PFSK-1 (cell line): Measurements from ENCODE around the gene MAP6D1.

Experiments
- FOXP2 ChIP-seq: optimal IDR thresholded peaks from 2 replicates; pipeline ENCODE3; 2011; ENCODE audit warnings: borderline replicate concordance, control low read depth, inconsistent platforms; ENCODE audit not compliant: insufficient read depth; ENCODE audit errors: extremely low read length, extremely low read depth
- POLR2AphosphoS5 ChIP-seq: IDR thresholded peaks from 2 replicates; pipeline ENCODE4 v1.6.1; 2012; ENCODE audit warnings: low read depth, mild to moderate bottlenecking, control low read depth, low read length, moderate library complexity
- SIN3A ChIP-seq: IDR thresholded peaks from 2 replicates; pipeline ENCODE4 v1.6.1; 2012; ENCODE audit warnings: mild to moderate bottlenecking, low read length, moderate library complexity, borderline replicate concordance; ENCODE audit not compliant: insufficient read depth
- TAF1 ChIP-seq: IDR thresholded peaks from 2 replicates; pipeline ENCODE4 v1.6.1; 2012; ENCODE audit warnings: low read length, control low read depth, borderline replicate concordance; ENCODE audit not compliant: insufficient read depth
- TF ChIP-seq, protein P1 (sequence below), 2 experiments: IDR thresholded peaks; 2 replicates each; pipeline versions ENCODE4 v1.6.1 to v1.8.0; 2011 to 2012; ENCODE audit warnings: low read depth in 2 of 2, low read length in 2 of 2, control low read depth in 1 of 2, inconsistent platforms in 1 of 2, mild to moderate bottlenecking in 1 of 2, moderate library complexity in 1 of 2; ENCODE audit not compliant: insufficient read depth in 1 of 2

- no peak for TF ChIP-seq POLR2AphosphoS5
- no peak for TF ChIP-seq TAF1
- TF ChIP-seq, protein P1, sequence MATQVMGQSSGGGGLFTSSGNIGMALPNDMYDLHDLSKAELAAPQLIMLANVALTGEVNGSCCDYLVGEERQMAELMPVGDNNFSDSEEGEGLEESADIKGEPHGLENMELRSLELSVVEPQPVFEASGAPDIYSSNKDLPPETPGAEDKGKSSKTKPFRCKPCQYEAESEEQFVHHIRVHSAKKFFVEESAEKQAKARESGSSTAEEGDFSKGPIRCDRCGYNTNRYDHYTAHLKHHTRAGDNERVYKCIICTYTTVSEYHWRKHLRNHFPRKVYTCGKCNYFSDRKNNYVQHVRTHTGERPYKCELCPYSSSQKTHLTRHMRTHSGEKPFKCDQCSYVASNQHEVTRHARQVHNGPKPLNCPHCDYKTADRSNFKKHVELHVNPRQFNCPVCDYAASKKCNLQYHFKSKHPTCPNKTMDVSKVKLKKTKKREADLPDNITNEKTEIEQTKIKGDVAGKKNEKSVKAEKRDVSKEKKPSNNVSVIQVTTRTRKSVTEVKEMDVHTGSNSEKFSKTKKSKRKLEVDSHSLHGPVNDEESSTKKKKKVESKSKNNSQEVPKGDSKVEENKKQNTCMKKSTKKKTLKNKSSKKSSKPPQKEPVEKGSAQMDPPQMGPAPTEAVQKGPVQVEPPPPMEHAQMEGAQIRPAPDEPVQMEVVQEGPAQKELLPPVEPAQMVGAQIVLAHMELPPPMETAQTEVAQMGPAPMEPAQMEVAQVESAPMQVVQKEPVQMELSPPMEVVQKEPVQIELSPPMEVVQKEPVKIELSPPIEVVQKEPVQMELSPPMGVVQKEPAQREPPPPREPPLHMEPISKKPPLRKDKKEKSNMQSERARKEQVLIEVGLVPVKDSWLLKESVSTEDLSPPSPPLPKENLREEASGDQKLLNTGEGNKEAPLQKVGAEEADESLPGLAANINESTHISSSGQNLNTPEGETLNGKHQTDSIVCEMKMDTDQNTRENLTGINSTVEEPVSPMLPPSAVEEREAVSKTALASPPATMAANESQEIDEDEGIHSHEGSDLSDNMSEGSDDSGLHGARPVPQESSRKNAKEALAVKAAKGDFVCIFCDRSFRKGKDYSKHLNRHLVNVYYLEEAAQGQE (IDR thresholded peaks at IDR 0.05; ENCODE audit: insufficient read depth in 1 of 2, low read depth in 2 of 2, low read length in 2 of 2): no peak
- TF ChIP-seq FOXP2: no peak
- no peak for TF ChIP-seq SIN3A
These were observed 8.1 kb upstream of the MAP6D1 start for GRCh38 chr3:183833516-183833915.
